Measurements from ENCODE around the gene NTN1.

NTN1 gene

GRCh38 chr17:9203771-9204425 lies 182.6 kb downstream of the NTN1 start:
- peaks cover 15% of the 10 kb centered on the region; the same call in 1 of the 2 replicates for H3K27me3 ChIP-seq (ENCODE audit: insufficient read depth, low read length)
- H3K4me3 ChIP-seq (ENCODE audit: low read length): no peak overlapping the region
- no peaks in the 10 kb centered on the region for H3K36me3 ChIP-seq (ENCODE audit: insufficient read depth, low read length)
- no peak overlapping the region for H3K9ac ChIP-seq (ENCODE audit: low read depth, low read length)
- no peaks in the 10 kb centered on the region for H3K9me3 ChIP-seq (ENCODE audit: insufficient read depth, low read depth, low read length)
- H3K4me1 ChIP-seq (ENCODE audit: insufficient read depth, low read length): no peaks in the 10 kb centered on the region
- no peak overlapping the region for H3K27ac ChIP-seq (ENCODE audit: low read depth, low read length)
- 76% methylated on average over 3 of the region's 3 CpGs for WGBS

DNA sequence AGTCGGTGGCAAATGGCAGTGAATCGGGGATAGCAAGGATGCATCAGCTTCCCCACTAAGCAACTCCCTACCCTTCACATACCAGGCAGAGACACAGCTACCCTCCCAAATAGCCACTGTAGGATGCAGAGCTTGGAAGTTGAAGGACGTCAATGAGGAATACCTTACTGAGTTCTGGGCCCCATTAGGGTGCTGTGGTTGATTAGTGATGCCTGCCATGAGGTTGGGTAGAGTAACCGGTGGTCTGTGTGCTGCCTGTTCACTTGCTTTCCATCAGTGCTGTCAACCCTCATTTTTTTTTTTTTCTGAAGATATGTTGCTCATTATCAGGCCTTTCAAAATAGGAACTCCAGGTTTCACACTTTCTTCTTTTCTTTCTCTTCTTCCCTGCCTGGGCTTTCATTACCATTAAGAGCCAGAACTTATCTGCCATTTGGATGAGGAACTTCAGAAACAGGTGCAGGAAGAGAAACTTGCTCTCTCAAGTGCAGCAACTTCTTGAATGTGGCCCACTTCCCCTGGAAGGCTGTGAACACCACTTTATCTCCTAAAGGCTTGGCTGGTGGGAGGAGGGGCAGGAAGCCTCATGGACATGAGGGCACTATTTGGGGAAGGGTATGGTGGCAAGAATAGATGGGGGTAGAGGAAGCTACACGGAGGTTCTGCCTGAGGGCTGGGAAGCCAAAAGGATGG lies 183.5 kb downstream of the NTN1 start:
- H3K9ac ChIP-seq (ENCODE audit: low read depth, low read length): no peak overlapping the region
- H3K9me3 ChIP-seq (ENCODE audit: insufficient read depth, low read depth, low read length): no peaks in the 10 kb centered on the region
- H3K36me3 ChIP-seq (ENCODE audit: insufficient read depth, low read length): no peaks in the 10 kb centered on the region
- peaks cover 15% of the 10 kb centered on the region; the same call in 1 of the 2 replicates for H3K27me3 ChIP-seq (ENCODE audit: insufficient read depth, low read length)
- no peak overlapping the region for H3K4me3 ChIP-seq (ENCODE audit: low read length)
- 88% methylated on average over 5 of the region's 5 CpGs for WGBS
- no peaks in the 10 kb centered on the region for H3K4me1 ChIP-seq (ENCODE audit: insufficient read depth, low read length)
- no peak overlapping the region for H3K27ac ChIP-seq (ENCODE audit: low read depth, low read length)

DNA sequence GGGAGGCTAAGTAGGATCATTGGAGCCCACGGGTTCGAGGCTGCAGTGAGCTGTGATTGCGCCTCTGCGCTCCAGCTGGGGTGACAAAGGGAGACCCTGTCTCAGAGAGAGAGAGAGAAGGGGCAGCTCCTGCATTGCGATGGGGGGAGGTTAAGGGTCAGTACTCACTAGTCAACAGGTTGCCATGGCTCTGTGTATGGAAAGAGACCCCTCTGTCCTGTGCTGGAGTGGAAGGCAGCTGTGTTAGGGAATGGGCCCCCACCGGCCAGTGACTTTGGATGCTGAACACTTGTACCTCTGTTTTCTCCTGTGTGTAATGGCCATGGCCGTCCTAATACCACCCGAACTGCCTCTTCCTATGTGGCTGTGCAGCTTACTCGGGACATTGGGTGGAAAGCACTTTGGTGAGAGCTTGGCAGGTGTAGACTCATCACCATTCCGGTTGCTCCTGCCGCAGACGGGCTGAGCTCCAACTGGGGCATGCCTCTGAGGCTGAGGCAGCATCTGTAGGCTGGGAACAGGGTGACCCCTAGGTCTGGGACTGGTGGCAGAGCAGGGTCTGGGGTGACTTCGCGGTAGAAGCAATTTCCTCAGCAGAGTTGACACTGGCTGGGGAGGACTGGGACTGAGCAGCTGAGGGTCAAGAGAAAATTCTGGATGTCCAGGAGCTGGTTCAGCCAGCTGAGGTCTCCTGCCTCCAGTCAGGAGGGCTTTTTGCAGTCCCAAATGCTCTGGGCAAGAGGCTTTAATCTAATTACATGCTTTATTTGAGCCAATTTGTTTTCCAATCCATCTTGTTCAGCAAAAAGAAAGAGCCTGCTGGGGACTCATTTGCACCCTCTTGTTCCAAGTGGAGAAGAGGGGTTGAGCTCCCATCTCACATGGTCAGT lies 184.5 kb downstream of the NTN1 start:
- no peak overlapping the region for H3K27ac ChIP-seq (ENCODE audit: low read depth, low read length)
- no peaks in the 10 kb centered on the region for H3K36me3 ChIP-seq (ENCODE audit: insufficient read depth, low read length)
- H3K27me3 ChIP-seq (ENCODE audit: insufficient read depth, low read length): peaks cover 14% of the 10 kb centered on the region; the same call in 1 of the 2 replicates
- 86% methylated on average over 14 of the region's 14 CpGs for WGBS
- H3K9me3 ChIP-seq (ENCODE audit: insufficient read depth, low read depth, low read length): no peaks in the 10 kb centered on the region
- no peaks in the 10 kb centered on the region for H3K4me1 ChIP-seq (ENCODE audit: insufficient read depth, low read length)
- no peak overlapping the region for H3K4me3 ChIP-seq (ENCODE audit: low read length)
- no peak overlapping the region for H3K9ac ChIP-seq (ENCODE audit: low read depth, low read length)

- no peak overlapping the region for H3K9ac ChIP-seq (ENCODE audit: low read depth, low read length)
Measured at GRCh38 chr17:9206410-9206703, 185.0 kb downstream of the NTN1 start.

DNA sequence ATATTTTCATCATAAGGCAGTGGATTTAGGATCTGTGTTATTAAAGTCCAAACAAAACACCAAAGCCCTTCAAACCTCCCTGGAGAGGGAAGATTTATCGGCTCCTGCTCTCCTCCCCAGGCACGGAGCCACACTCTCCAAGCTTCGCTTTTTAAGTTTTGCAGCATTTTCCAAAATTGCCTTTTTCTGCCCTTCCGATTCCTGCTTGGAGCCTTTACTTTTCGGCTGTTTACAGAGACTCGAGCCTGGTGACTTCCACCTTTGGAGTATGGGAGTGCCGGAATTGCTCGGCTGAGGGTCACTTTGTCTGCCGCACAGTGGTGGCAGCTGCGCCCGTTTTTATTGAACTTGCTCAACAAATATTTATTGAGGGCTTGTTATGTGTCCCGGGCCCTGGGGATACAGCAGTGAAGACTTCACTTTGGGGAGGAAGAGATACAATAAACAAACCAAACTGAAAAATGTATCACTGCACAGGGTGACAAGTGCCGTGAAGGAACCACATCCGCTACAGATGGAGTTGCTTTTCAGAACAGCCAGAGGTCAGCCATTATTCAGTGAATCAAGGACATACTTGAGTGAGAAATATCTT lies 185.5 kb downstream of the NTN1 start:
- 89% methylated on average over 11 of the region's 14 CpGs for WGBS

More at GRCh38 chr17:9206410-9206703, 185.0 kb downstream of the NTN1 start:
- no peak overlapping the region for H3K4me3 ChIP-seq (ENCODE audit: low read length)
- no peaks in the 10 kb centered on the region for H3K4me1 ChIP-seq (ENCODE audit: insufficient read depth, low read length)
- H3K9me3 ChIP-seq (ENCODE audit: insufficient read depth, low read depth, low read length): no peaks in the 10 kb centered on the region
- 74% methylated on average over 8 of the region's 8 CpGs for WGBS
- H3K36me3 ChIP-seq (ENCODE audit: insufficient read depth, low read length): no peaks in the 10 kb centered on the region
- peaks cover 8% of the 10 kb centered on the region; the same call in 1 of the 2 replicates for H3K27me3 ChIP-seq (ENCODE audit: insufficient read depth, low read length)
- H3K27ac ChIP-seq (ENCODE audit: low read depth, low read length): no peak overlapping the region

GRCh38 chr17:9208381-9209105 lies 187.2 kb downstream of the NTN1 start:
- Histone ChIP-seq H3K27me3 (ENCODE audit: insufficient read depth, low read length) (peaks cover 8% of the 10 kb centered on the region; the same call in 1 of the 2 replicates), H3K4me3 (ENCODE audit: low read length) (no peak overlapping the region), H3K4me1 (ENCODE audit: insufficient read depth, low read length) (no peaks in the 10 kb centered on the region), H3K27ac (ENCODE audit: low read depth, low read length) (no peak overlapping the region), H3K36me3 (ENCODE audit: insufficient read depth, low read length) (no peaks in the 10 kb centered on the region), H3K9ac (ENCODE audit: low read depth, low read length) (no peak overlapping the region), H3K9me3 (ENCODE audit: insufficient read depth, low read depth, low read length) (no peaks in the 10 kb centered on the region)
- WGBS: 94% methylated on average over 10 of the region's 10 CpGs

More for the DNA sequence above, 185.5 kb downstream of the NTN1 start:
- Histone ChIP-seq H3K27ac (ENCODE audit: low read depth, low read length) (no peak overlapping the region), H3K4me3 (ENCODE audit: low read length) (no peak overlapping the region), H3K4me1 (ENCODE audit: insufficient read depth, low read length) (no peaks in the 10 kb centered on the region), H3K27me3 (ENCODE audit: insufficient read depth, low read length) (peaks cover 8% of the 10 kb centered on the region; the same call in 1 of the 2 replicates), H3K9me3 (ENCODE audit: insufficient read depth, low read depth, low read length) (no peaks in the 10 kb centered on the region), H3K36me3 (ENCODE audit: insufficient read depth, low read length) (no peaks in the 10 kb centered on the region), H3K9ac (ENCODE audit: low read depth, low read length) (no peak overlapping the region)

DNA sequence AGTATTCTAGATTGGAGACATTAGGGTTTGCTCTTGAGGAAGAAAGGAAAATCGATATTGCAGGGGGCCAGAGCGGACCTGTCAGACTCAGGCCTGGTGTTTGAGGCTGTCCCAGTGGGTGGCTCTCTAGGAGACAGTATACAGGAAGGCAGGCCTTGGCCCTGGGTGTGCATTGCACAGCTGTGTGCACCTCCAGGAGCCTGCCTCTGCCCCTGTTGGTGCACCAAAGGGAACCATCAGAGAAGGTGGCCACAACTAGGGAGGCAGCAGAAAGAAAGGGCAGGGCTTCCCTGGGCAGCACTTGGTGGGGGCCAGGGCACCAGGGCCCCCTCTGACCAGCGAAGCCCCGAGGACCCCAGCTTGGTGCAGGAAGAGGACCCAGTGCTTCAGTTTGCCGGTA lies 188.0 kb downstream of the NTN1 start:
- no peaks in the 10 kb centered on the region for H3K9me3 ChIP-seq (ENCODE audit: insufficient read depth, low read depth, low read length)
- no peak overlapping the region for H3K9ac ChIP-seq (ENCODE audit: low read depth, low read length)
- no peaks in the 10 kb centered on the region for H3K4me1 ChIP-seq (ENCODE audit: insufficient read depth, low read length)
- no peak overlapping the region for H3K4me3 ChIP-seq (ENCODE audit: low read length)
- peaks cover 8% of the 10 kb centered on the region; the same call in 1 of the 2 replicates for H3K27me3 ChIP-seq (ENCODE audit: insufficient read depth, low read length)
- 92% methylated on average over 5 of the region's 5 CpGs for WGBS
- no peaks in the 10 kb centered on the region for H3K36me3 ChIP-seq (ENCODE audit: insufficient read depth, low read length)
- H3K27ac ChIP-seq (ENCODE audit: low read depth, low read length): no peak overlapping the region

- Histone ChIP-seq H3K9me3 (ENCODE audit: insufficient read depth, low read depth, low read length) (no peaks in the 10 kb centered on the region; the same call in 1 of the 2 replicates), H3K4me1 (ENCODE audit: insufficient read depth, low read length) (no peaks in the 10 kb centered on the region), H3K27ac (ENCODE audit: low read depth, low read length) (no peak overlapping the region), H3K4me3 (ENCODE audit: low read length) (no peak overlapping the region), H3K36me3 (ENCODE audit: insufficient read depth, low read length) (no peaks in the 10 kb centered on the region), H3K9ac (ENCODE audit: low read depth, low read length) (no peak overlapping the region), H3K27me3 (ENCODE audit: insufficient read depth, low read length) (peaks cover 2% of the 10 kb centered on the region; the same call in 1 of the 2 replicates)
- 93% methylated on average over 7 of the region's 7 CpGs for WGBS
Measured at GRCh38 chr17:9209781-9210370, 188.6 kb downstream of the NTN1 start.

GRCh38 chr17:9211133-9211765 lies 189.9 kb downstream of the NTN1 start:
- Histone ChIP-seq H3K4me3 (ENCODE audit: low read length) (no peak overlapping the region), H3K9me3 (ENCODE audit: insufficient read depth, low read depth, low read length) (peaks cover 8% of the 10 kb centered on the region; the same call in 1 of the 2 replicates), H3K4me1 (ENCODE audit: insufficient read depth, low read length) (no peaks in the 10 kb centered on the region), H3K27ac (ENCODE audit: low read depth, low read length) (no peak overlapping the region), H3K9ac (ENCODE audit: low read depth, low read length) (no peak overlapping the region), H3K27me3 (ENCODE audit: insufficient read depth, low read length) (no peaks in the 10 kb centered on the region), H3K36me3 (ENCODE audit: insufficient read depth, low read length) (no peaks in the 10 kb centered on the region)
- 73% methylated on average over 13 of the region's 13 CpGs for WGBS

Data from HUES64 (cell line).